ENCODE data around the gene RAET1G.
"Not testable (repeated sequence)": the region's sequence is repeated elsewhere in the genome, so short reads cannot be mapped to it uniquely, and the experiment has no call there.

GRCh38 chr6:149945276-149945675 is 22.4 kb upstream of the RAET1G start:
- TF ChIP-seq, protein P1, sequence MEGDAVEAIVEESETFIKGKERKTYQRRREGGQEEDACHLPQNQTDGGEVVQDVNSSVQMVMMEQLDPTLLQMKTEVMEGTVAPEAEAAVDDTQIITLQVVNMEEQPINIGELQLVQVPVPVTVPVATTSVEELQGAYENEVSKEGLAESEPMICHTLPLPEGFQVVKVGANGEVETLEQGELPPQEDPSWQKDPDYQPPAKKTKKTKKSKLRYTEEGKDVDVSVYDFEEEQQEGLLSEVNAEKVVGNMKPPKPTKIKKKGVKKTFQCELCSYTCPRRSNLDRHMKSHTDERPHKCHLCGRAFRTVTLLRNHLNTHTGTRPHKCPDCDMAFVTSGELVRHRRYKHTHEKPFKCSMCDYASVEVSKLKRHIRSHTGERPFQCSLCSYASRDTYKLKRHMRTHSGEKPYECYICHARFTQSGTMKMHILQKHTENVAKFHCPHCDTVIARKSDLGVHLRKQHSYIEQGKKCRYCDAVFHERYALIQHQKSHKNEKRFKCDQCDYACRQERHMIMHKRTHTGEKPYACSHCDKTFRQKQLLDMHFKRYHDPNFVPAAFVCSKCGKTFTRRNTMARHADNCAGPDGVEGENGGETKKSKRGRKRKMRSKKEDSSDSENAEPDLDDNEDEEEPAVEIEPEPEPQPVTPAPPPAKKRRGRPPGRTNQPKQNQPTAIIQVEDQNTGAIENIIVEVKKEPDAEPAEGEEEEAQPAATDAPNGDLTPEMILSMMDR (IDR thresholded peaks at IDR 0.05) = not testable (repeated sequence)
- not testable (repeated sequence) for TF ChIP-seq POLR2A (IDR thresholded peaks at IDR 0.05)

Data from lower leg skin (tissue), 3 donors.